ENCODE data around the gene RAB23.

The RAB23 gene

GRCh38 chr6:57242505-57242904 is 20.4 kb upstream of the RAB23 start:
- no peak for DNase-seq

- DNase-seq: no peak
Measured at GRCh38 chr6:57226221-57226620, 4.1 kb upstream of the RAB23 start.

- no peak for DNase-seq
Measured at GRCh38 chr6:57224769-57225515, 2.8 kb upstream of the RAB23 start.

- DNase-seq: no peak
Measured at GRCh38 chr6:57222743-57223077, 603 bp upstream of the RAB23 start.

GRCh38 chr6:57221191-57221935 is 744 bp downstream of the RAB23 start:
- peak; percentile 27 to 40 for DNase-seq

GRCh38 chr6:57220083-57220703 is 1.9 kb downstream of the RAB23 start:
- DNase-seq: no peak

GRCh38 chr6:57217270-57217669 is 4.8 kb downstream of the RAB23 start:
- DNase-seq: no peak

- no peak for DNase-seq
Measured at GRCh38 chr6:57216235-57217101, 5.6 kb downstream of the RAB23 start.

GRCh38 chr6:57215260-57215659 is 6.8 kb downstream of the RAB23 start:
- DNase-seq: no peak

- DNase-seq: no peak
Measured at GRCh38 chr6:57210060-57210459, 12.0 kb downstream of the RAB23 start.

- DNase-seq: no peak
Measured at GRCh38 chr6:57209030-57209429, 13.1 kb downstream of the RAB23 start.

- no peak for DNase-seq
Measured at GRCh38 chr6:57207872-57208271, 14.2 kb downstream of the RAB23 start.

GRCh38 chr6:57207141-57207540 is 15.0 kb downstream of the RAB23 start:
- DNase-seq: no peak

GRCh38 chr6:57205550-57206328 is 16.4 kb downstream of the RAB23 start:
- no peak for DNase-seq

GRCh38 chr6:57201718-57202117 is 20.4 kb downstream of the RAB23 start:
- no peak for DNase-seq

- no peak for DNase-seq
Measured at GRCh38 chr6:57198926-57199636, 23.0 kb downstream of the RAB23 start.

GRCh38 chr6:57195457-57195856 is 26.6 kb downstream of the RAB23 start:
- DNase-seq: no peak

GRCh38 chr6:57193177-57193576 is 28.9 kb downstream of the RAB23 start:
- DNase-seq: no peak

- DNase-seq: no peak
Measured at GRCh38 chr6:57190140-57190539, 32.0 kb downstream of the RAB23 start.

- no peak for DNase-seq
Measured at GRCh38 chr6:57183336-57183735, 38.8 kb downstream of the RAB23 start.

GRCh38 chr6:57182017-57182432 is 40.1 kb downstream of the RAB23 start:
- no peak for DNase-seq

GRCh38 chr6:57180596-57180995 is 41.5 kb downstream of the RAB23 start:
- no peak for DNase-seq
